Measurements from ENCODE around the gene MFN2.

GRCh38 chr1:11964656-11965055 is 15.6 kb upstream of the MFN2 start:
- no peak for TF ChIP-seq CTCF (IDR thresholded peaks at IDR 0.05; ENCODE audit: low read length)
- TF ChIP-seq EZH2 (optimal IDR thresholded peaks at IDR 0.05; ENCODE audit: low read depth, low read length): no peak
